ENCODE data around the gene ARAF.

DNA sequence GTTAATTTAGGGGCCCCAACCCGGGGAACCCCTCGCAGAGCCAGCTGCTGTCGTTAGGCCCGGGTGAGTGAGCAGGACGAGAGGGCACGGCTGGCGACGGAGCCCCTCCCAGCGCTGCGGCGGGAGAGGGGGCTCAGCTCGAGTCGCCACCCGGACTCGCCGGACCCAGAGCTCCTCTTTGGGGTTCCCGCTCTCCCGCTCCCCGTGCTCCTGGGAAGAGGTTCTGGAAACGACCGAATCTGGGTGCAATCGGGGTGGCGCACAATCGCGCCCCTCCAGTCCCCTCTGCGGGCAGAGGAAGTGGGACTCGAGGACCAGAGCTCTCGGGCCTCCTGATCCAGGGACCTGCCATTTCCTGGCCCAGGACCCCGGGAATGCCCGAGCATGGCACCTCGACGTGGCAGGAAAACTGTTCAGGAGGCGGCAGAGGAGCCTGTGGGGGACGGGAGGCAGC, 37.3 kb upstream of the ARAF start:
- no peak for TF ChIP-seq FOSL1 (IDR thresholded peaks at IDR 0.05; ENCODE audit: insufficient read depth, low read depth, low read length)
- no peak for TF ChIP-seq MAX (IDR thresholded peaks at IDR 0.05)
- TF ChIP-seq, protein P1, sequence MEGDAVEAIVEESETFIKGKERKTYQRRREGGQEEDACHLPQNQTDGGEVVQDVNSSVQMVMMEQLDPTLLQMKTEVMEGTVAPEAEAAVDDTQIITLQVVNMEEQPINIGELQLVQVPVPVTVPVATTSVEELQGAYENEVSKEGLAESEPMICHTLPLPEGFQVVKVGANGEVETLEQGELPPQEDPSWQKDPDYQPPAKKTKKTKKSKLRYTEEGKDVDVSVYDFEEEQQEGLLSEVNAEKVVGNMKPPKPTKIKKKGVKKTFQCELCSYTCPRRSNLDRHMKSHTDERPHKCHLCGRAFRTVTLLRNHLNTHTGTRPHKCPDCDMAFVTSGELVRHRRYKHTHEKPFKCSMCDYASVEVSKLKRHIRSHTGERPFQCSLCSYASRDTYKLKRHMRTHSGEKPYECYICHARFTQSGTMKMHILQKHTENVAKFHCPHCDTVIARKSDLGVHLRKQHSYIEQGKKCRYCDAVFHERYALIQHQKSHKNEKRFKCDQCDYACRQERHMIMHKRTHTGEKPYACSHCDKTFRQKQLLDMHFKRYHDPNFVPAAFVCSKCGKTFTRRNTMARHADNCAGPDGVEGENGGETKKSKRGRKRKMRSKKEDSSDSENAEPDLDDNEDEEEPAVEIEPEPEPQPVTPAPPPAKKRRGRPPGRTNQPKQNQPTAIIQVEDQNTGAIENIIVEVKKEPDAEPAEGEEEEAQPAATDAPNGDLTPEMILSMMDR (IDR thresholded peaks at IDR 0.05; ENCODE audit: control extremely low read depth in 1 of 3, insufficient read depth in 1 of 3, low read depth in 1 of 3, low read length in 3 of 3), result no peak
- no peak for TF ChIP-seq EP300 (IDR thresholded peaks at IDR 0.05; ENCODE audit: borderline replicate concordance in 1 of 2, low read depth in 2 of 2, low read length in 2 of 2)
- no peak for TF ChIP-seq EZH2 (IDR thresholded peaks at IDR 0.05; ENCODE audit: low read depth, low read length, severe bottlenecking)

All from H1 (cell line).